ENCODE data around the gene JARID2. TPM values are rescaled to one million over a fixed set of nuclear protein-coding genes. Genes with fewer than 3 reads are reported as not detected.

JARID2 gene
- total RNA-seq, 1 donor from 2014 or later = 24.2 TPM

- FAIRE-seq = no peak
- no peaks in the 10 kb centered on the region for H3K27me3 ChIP-seq (ENCODE audit: insufficient read depth, low read length)
- no peak overlapping the region for H3K9ac ChIP-seq (ENCODE audit: low read length)
- Mint-ChIP-seq H3K36me3 (ENCODE audit: low read depth, unreplicated experiment) (no peaks in the 10 kb centered on the region), H3K27ac (ENCODE audit: unreplicated experiment) (no peak overlapping the region), H3K4me1 (ENCODE audit: low read depth, unreplicated experiment) (peaks cover 21% of the 10 kb centered on the region), H3K9me3 (ENCODE audit: unreplicated experiment) (no peaks in the 10 kb centered on the region), H3K27me3 (ENCODE audit: low read depth, unreplicated experiment) (no peaks in the 10 kb centered on the region), H3K4me3 (ENCODE audit: unreplicated experiment) (no peak overlapping the region)
- no peak overlapping the region for H2AFZ ChIP-seq (ENCODE audit: low read depth, low read length)
- no peak for DNase-seq (ENCODE audit: low read depth)
- no peak overlapping the region for H3K4me2 ChIP-seq (ENCODE audit: low read length)
- TF ChIP-seq CTCF (IDR thresholded peaks at IDR 0.05; ENCODE audit: insufficient read depth, low read depth, low read length) = no peak
- TF ChIP-seq EZH2 (IDR thresholded peaks at IDR 0.05; ENCODE audit: insufficient read depth, low read length) = no peak
- H3K79me2 ChIP-seq (ENCODE audit: insufficient read depth, low read length) = peaks cover 96% of the 10 kb centered on the region
- H3K36me3 ChIP-seq (ENCODE audit: insufficient read depth, low read length) = no peaks in the 10 kb centered on the region
- H3K9me3 ChIP-seq (ENCODE audit: insufficient read depth, low read depth, low read length) = no peaks in the 10 kb centered on the region
- H3K27ac ChIP-seq (ENCODE audit: low read depth, low read length) = no peak overlapping the region
- H4K20me1 ChIP-seq (ENCODE audit: insufficient read depth, low read length) = peaks cover 91% of the 10 kb centered on the region
- no peak overlapping the region for H3K4me3 ChIP-seq (ENCODE audit: insufficient read depth, low read depth, low read length)
- H3K4me1 ChIP-seq (ENCODE audit: insufficient read depth, low read length) = peaks cover 11% of the 10 kb centered on the region
These were observed 147.7 kb downstream of the JARID2 start for GRCh38 chr6:15393605-15394004.

- Mint-ChIP-seq H3K4me3 (ENCODE audit: unreplicated experiment) (no peak overlapping the region), H3K27ac (ENCODE audit: unreplicated experiment) (no peak overlapping the region), H3K27me3 (ENCODE audit: low read depth, unreplicated experiment) (no peaks in the 10 kb centered on the region), H3K36me3 (ENCODE audit: low read depth, unreplicated experiment) (no peaks in the 10 kb centered on the region), H3K9me3 (ENCODE audit: unreplicated experiment) (no peaks in the 10 kb centered on the region), H3K4me1 (ENCODE audit: low read depth, unreplicated experiment) (peaks cover 23% of the 10 kb centered on the region)
- H4K20me1 ChIP-seq (ENCODE audit: insufficient read depth, low read length) = peaks cover 90% of the 10 kb centered on the region
- no peak for FAIRE-seq
- H3K4me3 ChIP-seq (ENCODE audit: insufficient read depth, low read depth, low read length) = no peak overlapping the region
- H3K27ac ChIP-seq (ENCODE audit: low read depth, low read length) = no peak overlapping the region
- no peak overlapping the region for H3K4me2 ChIP-seq (ENCODE audit: low read length)
- TF ChIP-seq CTCF (IDR thresholded peaks at IDR 0.05; ENCODE audit: insufficient read depth, low read depth, low read length) (no peak), EZH2 (IDR thresholded peaks at IDR 0.05; ENCODE audit: insufficient read depth, low read length) (no peak)
- no peak for DNase-seq (ENCODE audit: low read depth)
- H3K27me3 ChIP-seq (ENCODE audit: insufficient read depth, low read length) = no peaks in the 10 kb centered on the region
- no peak overlapping the region for H2AFZ ChIP-seq (ENCODE audit: low read depth, low read length)
- no peak overlapping the region for H3K9ac ChIP-seq (ENCODE audit: low read length)
- no peaks in the 10 kb centered on the region for H3K9me3 ChIP-seq (ENCODE audit: insufficient read depth, low read depth, low read length)
- peaks cover 9% of the 10 kb centered on the region for H3K4me1 ChIP-seq (ENCODE audit: insufficient read depth, low read length)
- H3K79me2 ChIP-seq (ENCODE audit: insufficient read depth, low read length) = peaks cover 96% of the 10 kb centered on the region
- H3K36me3 ChIP-seq (ENCODE audit: insufficient read depth, low read length) = no peaks in the 10 kb centered on the region
These were observed 149.2 kb downstream of the JARID2 start for GRCh38 chr6:15395087-15395486.

GRCh38 chr6:15396808-15397207 is 150.9 kb downstream of the JARID2 start:
- Histone ChIP-seq H3K4me3 (ENCODE audit: insufficient read depth, low read depth, low read length) (no peak overlapping the region), H3K79me2 (ENCODE audit: insufficient read depth, low read length) (peaks cover 94% of the 10 kb centered on the region), H3K36me3 (ENCODE audit: insufficient read depth, low read length) (no peaks in the 10 kb centered on the region), H3K9me3 (ENCODE audit: insufficient read depth, low read depth, low read length) (no peaks in the 10 kb centered on the region), H2AFZ (ENCODE audit: low read depth, low read length) (no peak overlapping the region), H3K27ac (ENCODE audit: low read depth, low read length) (no peak overlapping the region), H3K4me1 (ENCODE audit: insufficient read depth, low read length) (peaks cover 12% of the 10 kb centered on the region), H4K20me1 (ENCODE audit: insufficient read depth, low read length) (peaks cover 90% of the 10 kb centered on the region), H3K9ac (ENCODE audit: low read length) (no peak overlapping the region), H3K4me2 (ENCODE audit: low read length) (no peak overlapping the region), H3K27me3 (ENCODE audit: insufficient read depth, low read length) (no peaks in the 10 kb centered on the region)
- Mint-ChIP-seq H3K36me3 (ENCODE audit: low read depth, unreplicated experiment) (no peaks in the 10 kb centered on the region), H3K4me1 (ENCODE audit: low read depth, unreplicated experiment) (peaks cover 27% of the 10 kb centered on the region), H3K9me3 (ENCODE audit: unreplicated experiment) (no peaks in the 10 kb centered on the region), H3K4me3 (ENCODE audit: unreplicated experiment) (no peak overlapping the region), H3K27me3 (ENCODE audit: low read depth, unreplicated experiment) (no peaks in the 10 kb centered on the region), H3K27ac (ENCODE audit: unreplicated experiment) (no peak overlapping the region)
- FAIRE-seq = no peak
- DNase-seq (ENCODE audit: low read depth) = no peak
- TF ChIP-seq EZH2 (IDR thresholded peaks at IDR 0.05; ENCODE audit: insufficient read depth, low read length) = no peak
- no peak for TF ChIP-seq CTCF (IDR thresholded peaks at IDR 0.05; ENCODE audit: insufficient read depth, low read depth, low read length)
